Measurements from ENCODE around the gene TRNT1. TPM values are rescaled to one million over a fixed set of nuclear protein-coding genes. Genes with fewer than 3 reads are reported as not detected.

TRNT1 gene
- total and polyA plus RNA-seq, 2 donors (not counting 1 experiment from before 2014, with no cell fraction given) = 14.9 to 27.7 TPM

DNA sequence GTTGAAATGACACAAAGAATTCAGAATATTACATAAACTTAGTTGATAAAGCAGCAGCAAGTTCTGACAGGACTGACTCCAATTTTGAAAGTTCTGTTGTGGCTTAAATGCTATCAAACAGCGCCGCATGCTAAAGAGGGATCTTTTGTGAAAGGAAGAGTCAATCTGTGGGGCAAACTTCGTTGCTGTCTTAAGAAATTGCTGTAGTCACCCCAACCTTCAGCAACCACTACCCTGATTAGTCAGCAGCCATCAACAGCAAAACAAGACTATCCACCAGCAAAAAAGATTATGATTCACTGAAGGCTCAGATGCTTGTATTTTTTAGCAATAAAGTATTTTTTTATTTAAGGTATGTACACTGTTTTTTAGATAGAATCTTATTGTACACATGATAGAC, 38.5 kb downstream of the TRNT1 start:
- Histone ChIP-seq H3K9me3 (ENCODE audit: control insufficient read depth, insufficient read depth, low read depth, low read length) (no peaks in the 10 kb centered on the region), H2AFZ (ENCODE audit: low read length) (no peak overlapping the region), H3K79me2 (ENCODE audit: control insufficient read depth, insufficient read depth, low read length) (no peaks in the 10 kb centered on the region), H3K36me3 (ENCODE audit: control insufficient read depth, insufficient read depth, low read length) (peaks cover 5% of the 10 kb centered on the region), H3K9ac (ENCODE audit: insufficient read depth, low read length) (no peak overlapping the region), H3K4me2 (ENCODE audit: extremely low read depth, insufficient read depth, low read length) (no peak overlapping the region), H3K27me3 (ENCODE audit: control insufficient read depth, insufficient read depth, low read length) (no peaks in the 10 kb centered on the region), H4K20me1 (ENCODE audit: control insufficient read depth, extremely low read depth, insufficient read depth, low read length) (no peaks in the 10 kb centered on the region), H3K4me3 (replicated peaks in 1 of 4; ENCODE audit: control extremely low read depth in 1 of 4, insufficient read depth in 1 of 4, low read depth in 3 of 4, low read length in 4 of 4) (no peak overlapping the region), H3K4me1 (ENCODE audit: control insufficient read depth, extremely low read depth, insufficient read depth, low read length) (no peaks in the 10 kb centered on the region), H3K27ac (ENCODE audit: insufficient read depth, low read length) (no peak overlapping the region)
- no peak for TF ChIP-seq EZH2 (IDR thresholded peaks at IDR 0.05; ENCODE audit: low read length, missing control alignments)
- TF ChIP-seq CTCF (conservative IDR thresholded peaks at IDR 0.05 in 1 of 2, IDR thresholded peaks at IDR 0.05 in 1 of 2; ENCODE audit: low read depth in 1 of 2, low read length in 2 of 2) = no peak
- DNase-seq (ENCODE audit: low read depth in 2 of 2) = no peak

GRCh38 chr3:3165650-3166049, 38.9 kb downstream of the TRNT1 start:
- no peak for TF ChIP-seq CTCF (conservative IDR thresholded peaks at IDR 0.05 in 1 of 2, IDR thresholded peaks at IDR 0.05 in 1 of 2; ENCODE audit: low read depth in 1 of 2, low read length in 2 of 2)
- TF ChIP-seq EZH2 (IDR thresholded peaks at IDR 0.05; ENCODE audit: low read length, missing control alignments) = no peak
- peaks cover 5% of the 10 kb centered on the region for H3K36me3 ChIP-seq (ENCODE audit: control insufficient read depth, insufficient read depth, low read length)

DNA sequence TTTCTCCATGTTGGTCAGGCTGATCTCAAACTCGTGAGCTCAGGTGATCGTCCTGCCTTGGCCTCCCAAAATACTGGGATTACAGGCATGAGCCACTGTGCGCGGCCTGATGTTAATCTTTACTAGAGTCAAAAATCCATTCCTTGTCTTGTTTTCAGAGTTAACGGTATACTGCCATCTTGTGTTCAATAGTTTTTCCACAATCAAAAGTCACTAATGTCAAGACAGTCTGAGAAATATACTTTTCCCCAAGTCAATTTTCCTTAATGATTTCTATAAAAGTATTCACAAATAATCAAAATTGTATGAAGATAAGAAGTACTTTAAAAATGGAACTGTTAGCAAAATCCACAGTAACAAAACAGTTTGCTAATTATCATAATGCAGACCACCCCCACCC, 44.3 kb downstream of the TRNT1 start:
- H3K4me2 ChIP-seq (ENCODE audit: extremely low read depth, insufficient read depth, low read length) = no peak overlapping the region
- H2AFZ ChIP-seq (ENCODE audit: low read length) = no peak overlapping the region
- no peaks in the 10 kb centered on the region for H4K20me1 ChIP-seq (ENCODE audit: control insufficient read depth, extremely low read depth, insufficient read depth, low read length)
- no peak overlapping the region for H3K4me3 ChIP-seq (replicated peaks in 1 of 4; ENCODE audit: control extremely low read depth in 1 of 4, insufficient read depth in 1 of 4, low read depth in 3 of 4, low read length in 4 of 4)
- no peaks in the 10 kb centered on the region for H3K4me1 ChIP-seq (ENCODE audit: control insufficient read depth, extremely low read depth, insufficient read depth, low read length)
- H3K27ac ChIP-seq (ENCODE audit: insufficient read depth, low read length) = no peak overlapping the region
- H3K27me3 ChIP-seq (ENCODE audit: control insufficient read depth, insufficient read depth, low read length) = no peaks in the 10 kb centered on the region
- H3K36me3 ChIP-seq (ENCODE audit: control insufficient read depth, insufficient read depth, low read length) = peaks cover 2% of the 10 kb centered on the region
- peak in 1 of 2 donors; percentile 36 for TF ChIP-seq CTCF (conservative IDR thresholded peaks at IDR 0.05 in 1 of 2, IDR thresholded peaks at IDR 0.05 in 1 of 2; ENCODE audit: low read depth in 1 of 2, low read length in 2 of 2)
- no peak for TF ChIP-seq EZH2 (IDR thresholded peaks at IDR 0.05; ENCODE audit: low read length, missing control alignments)
- no peaks in the 10 kb centered on the region for H3K9me3 ChIP-seq (ENCODE audit: control insufficient read depth, insufficient read depth, low read depth, low read length)
- H3K9ac ChIP-seq (ENCODE audit: insufficient read depth, low read length) = no peak overlapping the region
- peak; percentile 17 to 48 for DNase-seq (ENCODE audit: low read depth in 2 of 2)
- peaks cover 4% of the 10 kb centered on the region for H3K79me2 ChIP-seq (ENCODE audit: control insufficient read depth, insufficient read depth, low read length)

More at GRCh38 chr3:3165650-3166049, 38.9 kb downstream of the TRNT1 start:
- no peak for DNase-seq (ENCODE audit: low read depth in 2 of 2)
- no peak overlapping the region for H3K4me3 ChIP-seq (replicated peaks in 1 of 4; ENCODE audit: control extremely low read depth in 1 of 4, insufficient read depth in 1 of 4, low read depth in 3 of 4, low read length in 4 of 4)
- H3K27ac ChIP-seq (ENCODE audit: insufficient read depth, low read length) = no peak overlapping the region
- no peaks in the 10 kb centered on the region for H3K4me1 ChIP-seq (ENCODE audit: control insufficient read depth, extremely low read depth, insufficient read depth, low read length)
- no peak overlapping the region for H2AFZ ChIP-seq (ENCODE audit: low read length)
- no peaks in the 10 kb centered on the region for H3K79me2 ChIP-seq (ENCODE audit: control insufficient read depth, insufficient read depth, low read length)
- no peak overlapping the region for H3K4me2 ChIP-seq (ENCODE audit: extremely low read depth, insufficient read depth, low read length)
- no peaks in the 10 kb centered on the region for H4K20me1 ChIP-seq (ENCODE audit: control insufficient read depth, extremely low read depth, insufficient read depth, low read length)
- H3K27me3 ChIP-seq (ENCODE audit: control insufficient read depth, insufficient read depth, low read length) = no peaks in the 10 kb centered on the region
- H3K9ac ChIP-seq (ENCODE audit: insufficient read depth, low read length) = no peak overlapping the region
- no peaks in the 10 kb centered on the region for H3K9me3 ChIP-seq (ENCODE audit: control insufficient read depth, insufficient read depth, low read depth, low read length)
